HG03135 (cell line): Measurements from ENCODE around the gene NEU4.
"Not testable (repeated sequence)": the region's sequence is repeated elsewhere in the genome, so short reads cannot be mapped to it uniquely, and the experiment has no call there.

Experiments used
- ATAC-seq: cut with Tn5 transposase; IDR thresholded peaks from one replicate; pipeline ENCODE4 v1.9.1; 2021; ENCODE audit warnings: mild to moderate bottlenecking, moderate library complexity; ENCODE audit not compliant: unreplicated experiment

Gene NEU4

DNA sequence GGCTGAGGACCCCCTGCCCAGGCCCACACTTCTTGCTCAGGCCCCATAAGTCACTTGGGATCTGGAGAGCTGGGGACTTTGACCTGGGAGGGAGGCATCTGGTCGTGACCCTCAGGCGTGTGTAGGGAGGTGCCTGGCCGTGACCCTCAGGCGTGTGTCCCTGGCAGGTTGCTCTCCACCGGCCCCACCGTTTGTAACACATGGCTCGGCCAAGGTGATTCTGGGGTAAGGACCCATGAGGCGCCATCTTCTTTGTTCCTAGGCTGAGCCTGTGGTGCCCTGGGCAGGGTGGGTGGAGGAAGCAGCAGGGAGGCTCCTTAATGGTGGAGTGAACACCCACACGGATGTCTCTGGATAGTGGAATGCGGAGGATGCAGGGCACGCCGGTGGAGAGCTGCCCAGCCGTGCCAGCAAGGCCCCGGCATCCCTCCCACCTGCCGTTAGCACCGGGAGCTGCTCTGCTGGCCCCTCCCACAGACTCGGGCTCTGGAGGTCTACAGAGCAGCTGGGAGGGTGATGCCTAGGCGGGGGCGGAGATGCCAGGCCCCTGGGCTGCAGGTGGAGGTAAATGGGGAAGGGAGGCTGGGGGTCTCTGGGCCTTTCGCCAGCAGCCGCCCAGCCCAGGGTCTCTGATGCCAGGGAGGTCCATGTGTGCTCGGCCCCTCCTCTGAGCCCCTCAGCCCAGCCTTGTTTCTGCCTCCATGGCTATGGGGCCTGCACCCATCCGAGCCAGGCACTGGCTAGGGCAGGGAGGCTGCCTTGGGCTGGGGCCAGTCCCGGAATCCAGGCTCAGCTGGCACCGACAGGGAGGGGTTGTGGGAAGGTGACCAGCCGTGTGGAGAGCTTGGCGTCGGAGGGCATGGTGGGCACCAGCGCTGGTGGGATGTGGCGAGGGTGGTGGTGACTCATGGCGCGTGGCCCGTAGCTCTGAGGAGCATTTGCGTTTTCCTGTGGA, 33.5 kb upstream of the NEU4 start:
- ATAC-seq, result no peak

DNA sequence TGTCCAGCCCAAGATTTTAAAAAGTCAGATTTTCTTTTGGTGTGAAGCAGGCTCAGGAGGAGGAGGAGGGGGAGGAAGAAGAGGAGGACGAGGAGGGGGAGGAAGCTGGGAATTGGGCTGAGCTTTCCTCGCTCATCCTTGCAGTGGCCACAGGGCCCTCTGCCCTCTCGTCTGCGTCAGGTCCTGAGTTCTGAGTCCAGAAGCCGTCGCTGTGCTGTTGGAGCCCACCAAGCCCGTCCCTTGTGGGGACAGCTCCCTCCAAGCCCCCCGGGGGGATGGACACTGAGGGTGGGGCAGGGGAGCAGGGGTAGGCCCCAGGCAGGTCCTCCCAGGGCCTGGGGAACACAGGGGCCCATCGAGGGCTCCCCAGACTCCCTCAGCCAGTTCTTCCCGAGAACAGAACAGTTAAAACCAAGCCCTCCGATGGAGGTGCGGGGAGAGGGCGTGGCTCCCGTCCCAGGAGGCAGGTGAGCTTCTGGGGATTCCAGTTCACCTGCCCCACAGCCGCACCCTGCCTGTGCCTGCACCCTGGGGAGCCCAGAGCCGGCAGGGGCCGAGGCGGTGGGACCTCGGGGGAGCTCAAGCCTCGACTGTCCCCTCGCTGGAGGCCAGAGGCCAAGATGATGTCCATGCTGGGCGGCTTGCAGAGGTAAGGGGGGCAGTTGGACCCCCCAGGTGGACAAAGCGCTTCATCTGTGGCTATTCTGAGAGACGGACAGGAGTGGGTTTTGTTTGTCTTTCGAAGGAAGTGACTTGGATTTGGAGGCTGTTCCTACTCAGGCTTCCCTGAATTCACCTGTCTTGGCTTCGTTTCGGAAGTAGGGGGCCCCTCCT, 32.4 kb upstream of the NEU4 start, which contains the start of gene GAL3ST2:
TSS of gene GAL3ST2 (plus strand) at position 487 of the 834 bp plus-strand sequence. CDS start at position 621, 134 bp downstream.
- no peak for ATAC-seq

DNA sequence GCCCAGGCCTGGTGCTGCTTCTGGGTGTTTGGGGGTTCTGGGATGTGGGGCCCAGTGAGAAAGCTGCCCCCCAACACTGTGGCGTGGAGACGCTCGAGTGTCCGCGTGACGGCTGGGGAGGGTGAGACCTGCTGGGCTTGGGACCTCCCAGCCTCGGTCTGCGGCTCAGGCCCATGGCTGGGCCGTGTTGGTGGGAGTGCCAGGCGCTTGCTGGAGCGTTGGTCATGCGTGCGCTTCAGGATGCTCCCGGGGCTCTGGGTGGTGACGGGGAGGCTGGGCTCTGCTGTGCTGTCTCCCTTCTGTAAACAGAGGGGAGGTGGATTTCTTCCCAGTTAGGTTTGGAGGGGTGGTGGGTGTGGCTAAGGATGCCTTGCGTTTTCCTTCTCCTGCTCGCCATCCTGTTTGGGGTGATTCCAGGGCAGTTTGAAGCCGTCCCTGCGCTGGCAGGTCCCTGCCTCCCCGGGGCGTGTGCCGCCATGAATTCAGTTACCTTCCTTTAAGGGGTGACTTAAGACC, 31.8 kb upstream of the NEU4 start:
- no peak for ATAC-seq

DNA sequence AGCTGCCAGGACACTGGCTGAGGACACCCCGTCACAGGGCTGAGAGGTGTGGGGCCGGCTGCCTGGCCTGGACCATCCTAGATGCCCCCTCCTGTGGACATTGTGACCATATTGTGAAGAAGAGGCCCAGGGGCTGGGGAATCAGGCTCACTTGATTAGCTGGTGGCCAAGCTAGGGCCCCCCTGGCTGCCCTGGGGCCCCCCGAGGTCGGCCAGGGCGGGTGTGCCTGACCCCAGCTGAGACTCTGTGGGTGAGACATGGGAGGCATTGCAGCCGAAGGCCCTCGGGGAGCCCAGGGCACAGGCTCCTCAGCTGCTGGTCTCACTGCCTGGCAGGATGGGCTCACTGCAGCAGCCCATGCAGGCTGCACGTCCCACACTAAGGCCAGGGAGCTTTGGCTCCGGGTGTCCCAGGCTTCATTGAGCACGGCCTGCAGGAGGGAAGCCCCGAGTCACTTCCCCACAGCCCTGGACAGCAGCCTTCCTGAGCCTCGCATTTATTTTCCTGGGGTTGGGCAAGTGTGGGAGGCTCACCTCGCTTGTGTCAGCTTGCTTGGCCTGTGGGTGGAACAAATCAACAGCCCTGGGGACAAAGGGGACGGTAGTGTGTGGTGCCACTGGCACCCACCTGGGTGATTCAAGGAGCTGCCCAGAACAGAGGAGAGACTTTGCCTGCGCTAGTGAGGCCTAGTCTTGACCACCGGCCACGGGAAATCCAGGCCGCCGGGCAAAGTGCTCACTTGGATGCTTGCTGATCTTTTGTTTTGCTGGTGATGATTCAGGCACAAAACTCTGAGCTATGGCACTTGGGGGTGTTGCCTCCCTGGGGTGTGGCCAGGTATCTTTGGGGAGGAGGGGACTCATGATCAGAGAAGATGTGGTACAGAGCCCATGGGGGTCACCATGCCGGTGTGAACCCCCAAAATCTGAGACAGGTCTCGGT, 31.0 kb upstream of the NEU4 start:
- ATAC-seq, result no peak

DNA sequence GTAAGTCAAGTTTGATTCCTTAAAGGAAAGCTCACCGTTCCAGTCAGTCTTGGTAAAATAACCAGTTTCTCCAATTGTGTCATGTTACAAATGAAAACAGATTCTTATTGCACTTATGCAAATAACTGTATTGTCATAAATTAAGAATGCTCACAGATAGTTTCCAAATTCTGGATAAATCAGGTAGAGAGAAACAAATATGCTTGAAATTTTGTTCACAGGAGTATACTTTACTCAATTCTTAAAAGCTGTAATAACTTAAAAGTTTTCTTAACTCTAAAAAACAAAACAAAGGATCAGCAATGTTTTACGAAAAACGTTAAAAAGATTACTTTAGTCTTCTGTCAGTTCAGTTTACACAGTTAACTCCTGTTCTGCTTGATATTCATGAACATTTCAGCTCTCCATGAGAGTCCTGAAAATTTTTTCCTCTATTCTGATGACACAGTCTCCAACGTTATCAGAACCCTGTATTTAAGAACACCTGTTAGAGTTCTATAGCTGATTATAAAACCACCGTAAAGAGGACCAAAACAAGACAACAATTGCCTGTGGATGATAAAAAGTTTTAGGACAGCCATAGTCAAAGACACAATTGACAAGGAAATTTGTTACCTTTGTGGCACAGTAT, 27.9 kb upstream of the NEU4 start:
- no peak for ATAC-seq

DNA sequence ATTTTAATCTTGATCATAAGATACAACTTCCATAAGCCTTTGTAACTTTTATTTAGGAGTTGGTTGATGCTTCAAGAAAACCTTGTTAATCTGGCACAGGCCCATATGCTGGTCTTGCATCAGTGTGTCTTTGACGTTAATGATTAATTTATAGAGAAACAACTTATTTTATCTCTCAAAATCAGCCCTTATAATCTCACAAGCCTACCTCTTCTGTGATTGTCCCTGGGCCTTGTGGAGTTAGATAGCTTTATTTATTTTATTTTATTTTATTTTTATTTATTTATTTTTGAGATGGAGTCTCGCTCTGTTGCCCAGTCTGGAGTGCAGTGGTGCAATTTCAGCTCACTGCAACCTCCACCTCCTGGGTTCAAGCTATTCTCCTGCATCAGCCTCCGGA, 26.9 kb upstream of the NEU4 start:
- not testable (repeated sequence) for ATAC-seq

DNA sequence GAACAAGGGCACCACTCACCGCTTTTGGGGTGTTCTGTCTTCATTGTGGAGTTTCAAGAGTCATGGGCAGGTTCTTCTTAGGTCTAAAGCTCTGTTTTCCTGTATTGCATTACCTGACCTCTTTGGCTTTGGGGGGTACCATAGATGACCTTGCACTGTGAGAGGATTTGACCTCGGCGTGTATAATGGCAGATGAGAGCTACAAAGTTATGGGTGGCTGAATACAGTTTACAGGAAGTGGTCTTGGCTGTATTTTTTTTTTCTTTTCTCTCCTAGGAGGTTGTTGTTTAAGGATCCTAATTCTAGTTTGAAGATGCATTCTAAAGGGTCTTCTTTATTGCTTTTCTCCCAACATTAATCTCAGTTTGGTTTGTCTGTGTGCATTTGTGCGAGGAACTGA, 20.9 kb upstream of the NEU4 start:
- no peak for ATAC-seq

DNA sequence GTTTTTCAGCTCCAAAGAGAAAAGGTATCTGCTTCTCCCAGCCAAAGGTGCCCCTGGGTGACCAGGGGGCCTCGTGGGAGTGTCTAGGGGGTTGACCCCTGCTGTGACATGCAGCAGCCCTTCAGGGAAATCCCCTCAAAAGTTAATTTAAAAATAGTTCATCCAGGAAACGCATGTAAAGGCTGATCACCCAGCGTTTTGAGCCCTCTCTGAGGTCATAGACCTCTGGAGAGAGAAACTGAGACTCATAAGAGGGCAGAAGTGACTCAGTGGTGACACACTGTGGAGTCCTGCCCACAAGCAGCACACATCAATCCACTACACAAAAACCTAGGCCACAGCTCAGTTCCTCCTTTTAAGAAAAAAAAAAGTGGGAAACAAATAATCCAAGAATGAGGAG, 20.4 kb upstream of the NEU4 start:
- ATAC-seq, result no peak

DNA sequence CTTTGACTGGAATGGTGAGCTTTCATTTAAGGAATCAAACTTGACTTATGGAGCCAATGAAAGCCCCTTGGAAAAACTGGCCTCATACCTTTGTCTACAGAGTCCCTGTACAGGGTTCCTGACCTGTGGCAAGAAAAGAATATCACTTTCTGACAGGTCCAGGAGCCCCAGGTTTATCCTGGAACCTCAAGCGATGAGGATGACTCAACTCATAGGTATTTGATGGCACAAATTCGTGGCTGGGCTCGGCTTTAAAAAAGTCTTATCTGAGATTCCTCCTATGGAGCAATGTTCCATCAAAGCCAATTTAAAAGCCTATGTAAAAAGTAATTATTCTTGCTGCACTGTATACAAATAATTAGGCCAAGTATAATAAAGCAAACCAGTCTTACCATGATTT, 17.6 kb upstream of the NEU4 start:
- not testable (repeated sequence) for ATAC-seq

DNA sequence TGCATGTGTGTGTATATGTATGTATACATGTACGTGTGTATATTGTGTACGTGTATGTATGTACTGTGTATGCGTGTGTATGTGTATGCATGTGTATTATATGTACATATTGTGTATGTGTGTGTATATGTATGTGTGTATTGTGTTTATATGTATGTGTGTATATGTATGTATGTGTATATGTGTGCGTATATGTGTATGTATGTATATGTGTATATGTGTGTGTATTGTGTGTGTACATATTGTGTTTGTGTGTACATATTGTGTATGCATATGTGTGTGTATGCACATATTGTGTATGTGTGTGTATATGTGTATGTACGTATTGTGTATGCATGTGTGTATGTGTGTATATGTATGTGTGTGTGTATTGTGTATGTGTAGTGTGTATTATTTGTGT, 15.6 kb upstream of the NEU4 start:
- ATAC-seq, result no peak

DNA sequence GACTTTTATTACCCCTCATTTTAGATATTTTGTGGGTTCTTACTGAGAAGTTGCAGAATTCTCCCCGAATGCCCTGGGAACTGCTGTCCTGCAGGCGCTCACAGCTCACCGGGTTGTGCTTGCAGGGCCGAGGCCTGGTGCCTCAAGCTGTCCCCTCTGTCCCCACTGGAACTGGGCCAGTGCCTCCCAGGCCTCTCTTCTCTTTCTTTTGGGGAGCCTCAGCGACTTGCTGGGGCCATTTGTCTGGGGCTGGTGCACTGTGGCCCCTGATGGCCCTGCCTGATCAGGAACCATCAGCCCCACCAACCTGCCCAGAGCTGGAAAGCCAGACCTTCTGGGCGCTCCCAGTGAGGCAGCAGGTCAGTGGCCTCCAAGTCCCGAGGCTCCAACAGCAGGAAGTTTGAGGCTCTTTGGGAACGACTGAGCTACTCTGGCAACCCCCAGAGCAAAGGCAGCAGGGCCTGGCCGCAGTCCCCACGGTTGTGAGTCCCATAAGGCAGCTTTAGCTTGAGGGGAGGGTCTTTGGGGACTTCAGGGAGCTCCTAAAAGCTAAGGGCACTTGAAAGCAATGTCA, 14.7 kb upstream of the NEU4 start:
- ATAC-seq, result no peak

DNA sequence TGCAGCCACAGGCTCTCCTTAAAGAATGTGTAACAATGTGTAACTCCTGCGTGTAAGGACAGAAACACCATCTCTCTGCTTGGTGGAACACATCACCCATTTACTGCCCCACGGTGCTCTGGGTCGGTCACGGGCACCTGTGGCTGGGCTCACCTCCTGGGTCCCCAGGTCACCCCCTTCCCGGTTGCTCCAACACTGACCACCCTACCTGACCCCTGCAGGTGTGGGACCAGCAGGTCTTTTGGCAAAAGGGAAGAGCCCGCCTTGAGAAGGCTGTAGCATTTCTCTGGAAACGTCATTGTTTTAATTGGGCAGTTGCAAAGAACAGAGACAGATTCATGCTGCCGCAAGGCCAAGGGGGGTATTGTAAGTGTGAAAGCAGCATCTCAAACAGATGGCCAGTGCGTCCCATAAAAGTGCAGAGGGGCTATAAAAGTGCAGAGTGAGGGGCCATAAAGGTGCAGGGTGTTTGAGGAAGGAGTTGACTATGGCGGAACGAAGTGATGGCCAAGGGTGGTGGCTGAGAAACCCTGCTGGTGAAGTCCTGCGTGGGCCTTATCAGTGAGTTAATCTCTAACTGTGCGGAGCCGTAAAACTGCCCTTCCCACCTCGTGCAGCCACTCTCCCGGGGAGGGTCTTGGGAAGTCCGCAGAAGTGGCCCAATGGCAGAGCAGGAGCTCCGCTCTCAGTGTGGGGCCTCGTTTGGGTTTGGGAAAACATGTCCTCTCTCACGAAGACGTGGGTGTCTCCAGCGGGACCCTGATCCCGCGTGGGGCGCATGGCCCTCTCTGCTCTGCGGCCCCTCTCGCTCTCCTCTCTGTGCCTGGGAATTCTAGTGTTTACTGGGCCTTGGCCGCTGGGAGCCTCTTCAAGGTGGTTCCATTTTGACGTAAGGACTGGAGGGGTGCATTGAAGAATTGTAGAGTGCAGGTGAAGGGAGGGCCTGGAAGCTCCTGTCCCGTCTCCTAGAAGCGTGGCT, 13.7 kb upstream of the NEU4 start:
- no peak for ATAC-seq

DNA sequence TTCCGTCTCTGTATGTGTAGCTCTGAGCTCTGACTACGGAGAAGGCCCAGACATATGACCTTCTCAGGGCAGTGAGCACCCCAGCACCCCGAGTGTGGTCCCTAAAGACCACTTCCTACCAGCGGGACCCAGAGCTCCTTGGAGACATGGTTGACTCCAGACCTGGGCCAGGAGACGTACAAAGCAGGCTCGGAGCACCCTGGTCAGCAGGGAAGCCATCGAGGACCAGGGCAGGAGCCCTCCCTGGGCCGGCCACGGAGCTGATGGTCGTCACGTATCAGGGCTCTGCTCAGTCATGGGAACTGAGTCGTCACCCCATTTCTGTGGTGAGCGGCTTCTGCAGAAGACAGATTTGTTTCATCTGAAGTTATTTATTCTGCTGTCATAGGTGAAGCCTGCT, 12.8 kb upstream of the NEU4 start:
- no peak for ATAC-seq

DNA sequence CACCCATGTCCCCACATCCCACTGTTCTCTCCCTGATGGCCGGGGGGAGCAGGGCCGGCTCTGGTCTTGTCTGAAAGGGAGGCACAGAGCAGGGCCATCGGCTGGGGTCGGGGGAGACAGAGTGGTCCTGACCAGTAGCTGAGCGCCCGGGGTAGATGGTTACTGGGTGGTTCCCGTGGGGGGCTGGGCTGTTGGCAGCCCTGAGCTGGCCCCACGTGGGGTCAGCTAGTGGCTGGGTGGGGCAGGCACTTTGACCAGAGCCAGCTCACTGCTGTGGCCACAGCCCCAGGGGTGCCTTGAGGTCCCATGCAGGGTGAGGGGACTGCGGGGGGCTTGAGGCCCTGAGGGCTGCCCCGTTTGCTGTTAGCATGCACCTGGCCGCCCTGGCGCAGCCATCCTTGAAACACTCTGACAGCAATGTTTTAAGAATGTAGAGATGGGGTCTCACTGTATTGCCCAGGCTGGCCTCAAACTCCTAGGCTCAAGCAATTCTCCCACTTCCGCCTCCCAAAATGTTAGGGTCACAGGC, 12.3 kb upstream of the NEU4 start:
- ATAC-seq, result no peak

DNA sequence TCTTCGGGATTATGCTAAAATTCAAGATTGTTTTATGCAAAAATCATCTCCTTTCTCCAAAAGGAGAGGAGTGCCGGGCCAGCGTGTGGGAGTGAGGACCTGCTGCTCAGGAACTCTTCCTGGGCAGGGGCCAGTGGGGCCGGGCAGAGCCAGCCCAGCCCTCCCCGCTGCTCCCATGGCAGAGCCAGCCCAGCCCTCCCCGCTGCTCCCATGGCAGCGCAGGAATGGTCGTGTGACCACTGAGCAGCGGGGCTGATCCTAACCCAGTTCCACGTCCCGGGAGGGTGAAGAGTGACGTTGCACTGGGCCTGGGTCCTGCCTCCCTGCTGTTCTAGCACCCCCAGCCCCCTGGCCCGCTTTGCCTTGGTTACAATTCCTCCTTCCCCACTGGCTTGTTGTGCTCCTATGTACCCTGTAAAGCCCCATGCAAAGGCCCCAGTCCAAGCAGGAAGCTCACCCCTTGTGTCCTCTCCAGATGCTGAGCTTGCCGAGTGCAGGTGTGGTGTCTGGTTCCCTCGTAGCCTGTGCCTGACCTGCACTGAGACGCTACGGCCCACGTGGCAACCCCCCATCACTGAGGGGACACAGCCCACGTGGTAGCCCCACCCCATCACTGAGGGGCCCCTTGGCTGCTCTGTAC, 11.4 kb upstream of the NEU4 start:
- ATAC-seq, result no peak

DNA sequence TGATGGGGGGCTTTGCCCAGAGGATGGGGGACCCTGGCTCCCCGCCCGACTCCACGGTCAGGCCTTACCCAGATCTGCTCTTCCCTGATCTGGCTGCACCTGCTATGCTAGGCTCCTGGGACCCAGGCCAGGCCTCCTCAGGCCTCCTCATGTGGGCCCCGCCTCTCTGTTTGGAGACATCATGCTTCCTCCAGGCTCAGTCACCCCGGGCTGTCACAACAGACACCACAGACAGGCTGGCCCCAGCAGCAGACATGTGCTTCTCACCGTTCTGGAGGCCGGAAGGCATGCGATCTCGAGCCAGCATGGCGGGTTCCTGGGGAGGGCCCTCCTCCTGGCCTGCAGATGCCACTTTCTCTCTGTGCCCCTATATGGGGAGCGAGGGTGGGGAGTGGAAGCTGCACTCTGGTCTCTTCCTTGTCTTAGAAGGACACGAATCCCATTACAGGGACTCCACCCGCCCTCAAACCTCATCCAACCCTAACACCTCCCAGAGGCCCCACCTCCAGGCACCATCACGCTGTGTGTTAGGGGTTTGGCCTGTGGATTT, 10.8 kb upstream of the NEU4 start:
- no peak for ATAC-seq
